Right atrium auricular region (tissue), 2 donors: ENCODE data around the gene SV2A. TPM values are rescaled to one million over a fixed set of nuclear protein-coding genes. Genes with fewer than 3 reads are reported as not detected.

Source experiments
- DNase-seq: peaks from one replicate; pipeline ENCODE4 v3.0.0-alpha.2; 2019; ENCODE audit warnings: low spot score
- H3K27ac ChIP-seq, 2 donors: fragments of 200-600 bp; sonication (generic); 1 replicate in 1 of 2; 2 replicates in 1 of 2; pipeline ENCODE4 v1.5.1; 2016 to 2019
- H3K27me3 ChIP-seq, 2 donors: fragments of 200-600 bp; sonication (generic); one replicate each; pipeline versions ENCODE4 v1.5.1 to v1.6.0; 2017 to 2019
- H3K36me3 ChIP-seq: fragments of 200-600 bp; sonication (generic); one replicate; pipeline ENCODE4 v1.5.1; 2016
- H3K4me1 ChIP-seq, 2 donors: fragments of 200-600 bp; sonication (generic); one replicate each; pipeline versions ENCODE4 v1.5.1 to v1.6.0; 2017 to 2019
- H3K4me3 ChIP-seq, 2 donors: fragments of 200-600 bp; sonication (generic); 1 replicate in 1 of 2; 2 replicates in 1 of 2; pipeline ENCODE4 v1.5.1; 2017 to 2019; ENCODE audit warnings: mild to moderate bottlenecking in 1 of 2, moderate library complexity in 1 of 2
- H3K9me3 ChIP-seq, 2 donors: fragments of 200-600 bp; sonication (generic); one replicate each; pipeline ENCODE4 v1.5.1; 2019
- CTCF ChIP-seq, 2 donors: fragments of 200-600 bp; sonication (generic); IDR thresholded peaks; one replicate each; pipeline ENCODE4 v1.5.1; 2019; ENCODE audit warnings: antibody characterized with exemption in 2 of 2
- total RNA-seq, 2 donors: library from RNA; depleted of rRNA; stranded (reverse); fragments of >200 nt; gene quantifications; one replicate each; pipeline ENCODE4 v1.1.0, GENCODE V29; 2016

SV2A gene
- total RNA-seq, 2 donors from 2014 or later, result 1.0 to 6.3 TPM

- DNase-seq, result no peak
- H3K4me1 ChIP-seq, result peaks cover 0 to 24% of the 10 kb centered on the region in 2 donors
- H3K4me3 ChIP-seq, result no peak overlapping the region
- TF ChIP-seq CTCF (IDR thresholded peaks at IDR 0.05), result no peak
- H3K36me3 ChIP-seq, result peaks cover 44% of the 10 kb centered on the region
- H3K27me3 ChIP-seq, result no peaks in the 10 kb centered on the region
- H3K27ac ChIP-seq, result no peak overlapping the region
- no peaks in the 10 kb centered on the region for H3K9me3 ChIP-seq
Observed at GRCh38 chr1:149923626-149924025, 6.0 kb upstream of the SV2A start.

GRCh38 chr1:149916898-149917252 is 769 bp downstream of the SV2A start:
- H3K36me3 ChIP-seq, result no peaks in the 10 kb centered on the region
- H3K4me3 ChIP-seq, result peak overlapping the region; percentile 52 to 56
- no peak for TF ChIP-seq CTCF (IDR thresholded peaks at IDR 0.05)
- H3K4me1 ChIP-seq, result peaks cover 0 to 15% of the 10 kb centered on the region in 2 donors
- no peaks in the 10 kb centered on the region for H3K27me3 ChIP-seq
- no peak overlapping the region for H3K27ac ChIP-seq
- H3K9me3 ChIP-seq, result no peaks in the 10 kb centered on the region
- DNase-seq, result no peak

- H3K27ac ChIP-seq, result no peak overlapping the region
Observed at GRCh38 chr1:149916193-149916897, 1.3 kb downstream of the SV2A start.

GRCh38 chr1:149915429-149916192 is 2.0 kb downstream of the SV2A start:
- no peak overlapping the region for H3K4me3 ChIP-seq
- H3K27ac ChIP-seq, result no peak overlapping the region
- TF ChIP-seq CTCF (IDR thresholded peaks at IDR 0.05), result no peak

More at GRCh38 chr1:149916193-149916897, 1.3 kb downstream of the SV2A start:
- Histone ChIP-seq H3K4me1 (peaks cover 0 to 15% of the 10 kb centered on the region in 2 donors), H3K27me3 (no peaks in the 10 kb centered on the region), H3K36me3 (no peaks in the 10 kb centered on the region), H3K9me3 (no peaks in the 10 kb centered on the region), H3K4me3 (peak overlapping the region in 1 of 2 donors; percentile 56)
- DNase-seq, result no peak
- TF ChIP-seq CTCF (IDR thresholded peaks at IDR 0.05), result no peak

GRCh38 chr1:149914545-149914944 is 3.1 kb downstream of the SV2A start:
- H3K36me3 ChIP-seq, result no peaks in the 10 kb centered on the region
- H3K27me3 ChIP-seq, result no peaks in the 10 kb centered on the region
- no peak overlapping the region for H3K4me3 ChIP-seq
- no peaks in the 10 kb centered on the region for H3K9me3 ChIP-seq
- no peak for TF ChIP-seq CTCF (IDR thresholded peaks at IDR 0.05)
- no peak for DNase-seq
- H3K4me1 ChIP-seq, result peaks cover 0 to 15% of the 10 kb centered on the region in 2 donors
- no peak overlapping the region for H3K27ac ChIP-seq

More at GRCh38 chr1:149915429-149916192, 2.0 kb downstream of the SV2A start:
- H3K36me3 ChIP-seq, result no peaks in the 10 kb centered on the region
- no peaks in the 10 kb centered on the region for H3K27me3 ChIP-seq
- H3K4me1 ChIP-seq, result peaks cover 0 to 15% of the 10 kb centered on the region in 2 donors
- no peaks in the 10 kb centered on the region for H3K9me3 ChIP-seq
- no peak for DNase-seq
